Left hindlimb (tissue), 1 donor: ENCODE data around the gene PPP4R1.
"Not testable (repeated sequence)": the region's sequence is repeated elsewhere in the genome, so short reads cannot be mapped to it uniquely, and the experiment has no call there.

Experiments used
- DNase-seq: peaks from one replicate; pipeline ENCODE4 v3.0.0-alpha.2; 2018

The PPP4R1 gene

DNA sequence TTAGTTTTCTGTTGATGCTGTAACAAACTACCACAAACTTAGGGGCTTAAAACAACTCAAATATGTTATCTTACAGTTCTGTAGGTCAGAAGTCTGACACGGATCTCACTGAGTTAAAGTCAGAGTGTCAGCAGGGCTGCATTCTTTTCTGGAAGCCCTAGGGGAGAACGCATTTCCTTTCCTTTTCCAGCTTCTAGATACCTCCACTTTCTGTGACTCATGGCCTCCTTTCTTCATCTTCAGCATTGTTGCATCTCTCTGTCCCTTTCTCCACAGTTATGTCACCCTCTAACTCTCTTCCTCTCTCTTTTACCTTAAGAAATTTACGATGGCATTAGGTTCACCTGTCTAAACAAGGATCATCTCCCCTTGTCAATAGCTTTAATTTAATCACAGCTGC lies 13.3 kb upstream of the PPP4R1 start:
- DNase-seq: no peak

DNA sequence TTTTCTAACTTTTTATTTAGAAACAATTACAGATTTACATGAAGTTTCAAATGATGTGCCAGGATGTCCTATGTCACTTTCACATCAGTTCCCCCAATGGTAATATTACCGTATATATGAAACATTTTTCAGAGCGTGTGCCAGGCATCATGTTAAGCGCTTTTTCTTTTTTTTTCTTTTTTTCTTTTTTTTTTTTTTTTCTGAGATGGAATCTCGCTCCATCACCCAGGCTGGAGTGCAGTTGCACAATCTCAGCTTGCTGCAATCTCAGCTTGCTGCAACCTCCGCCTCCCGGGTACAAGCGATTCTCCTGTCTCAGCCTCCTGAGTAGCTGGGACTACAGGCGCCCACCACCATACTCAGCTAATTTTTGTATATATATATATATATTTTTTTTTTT lies 5.6 kb upstream of the PPP4R1 start:
- DNase-seq: no peak

DNA sequence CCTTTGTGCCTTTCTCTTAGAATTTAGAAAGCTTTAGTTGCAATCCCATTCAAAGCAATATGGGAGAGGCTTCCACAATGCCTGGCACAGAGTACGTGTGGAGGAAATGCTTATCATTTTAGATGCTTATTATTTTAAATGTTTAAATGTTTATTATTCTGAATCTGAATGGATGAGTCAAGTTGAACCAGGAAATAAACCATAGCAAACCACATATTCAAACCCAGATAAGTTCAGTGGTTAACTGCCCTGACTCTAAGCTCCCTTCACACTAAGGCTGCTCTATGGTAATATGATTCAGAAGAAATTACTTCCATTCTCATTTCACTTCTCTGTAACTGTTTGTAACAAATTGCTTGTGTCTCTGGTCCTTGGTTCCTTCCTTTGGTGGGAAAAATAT lies 5.2 kb upstream of the PPP4R1 start:
- no peak for DNase-seq

DNA sequence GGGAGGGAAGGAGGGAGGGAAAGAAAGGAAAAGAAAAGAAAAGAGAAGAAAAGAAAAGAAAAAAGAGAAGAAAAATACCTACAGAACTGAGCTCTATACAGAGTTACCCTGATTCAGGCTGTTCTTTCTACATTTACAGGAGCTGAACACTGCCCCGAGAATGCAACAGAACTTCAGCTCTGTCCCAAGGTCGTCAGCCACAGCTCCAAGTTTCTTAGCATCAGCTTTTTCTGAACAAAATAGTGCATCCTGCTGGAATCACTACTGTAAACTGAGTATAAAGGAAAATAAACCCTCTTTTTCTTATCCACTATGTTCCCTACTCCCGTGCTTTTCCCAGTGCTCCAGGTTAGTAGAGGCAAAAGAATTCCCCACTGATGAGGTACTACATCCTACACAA lies 4.7 kb upstream of the PPP4R1 start:
- DNase-seq: no peak

DNA sequence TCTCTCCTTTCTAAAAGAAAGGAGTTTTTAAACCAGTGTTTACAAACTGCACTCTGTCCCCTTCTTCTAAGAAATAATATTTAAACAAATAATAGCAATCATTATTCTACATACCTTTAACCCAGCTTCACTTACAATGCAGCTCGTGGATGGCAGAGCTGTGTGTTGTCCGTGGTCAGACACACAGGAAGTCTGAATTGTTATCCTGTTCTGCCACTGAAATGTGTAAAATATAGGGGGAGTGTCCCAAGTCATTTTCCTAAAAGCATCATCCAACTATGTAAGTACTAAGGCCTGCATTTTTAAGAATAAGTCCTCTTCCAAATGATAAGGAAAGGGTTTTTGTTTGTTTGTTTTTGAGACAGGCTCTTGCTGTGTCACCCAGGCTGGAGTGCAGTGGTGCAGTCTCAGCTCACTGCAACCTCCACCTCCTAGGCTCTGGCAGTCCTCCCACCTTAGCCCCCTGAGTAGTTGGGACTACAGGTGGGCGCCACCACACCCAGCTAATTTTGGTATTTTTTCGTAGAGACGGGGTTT lies 2.7 kb upstream of the PPP4R1 start:
- DNase-seq: no peak

DNA sequence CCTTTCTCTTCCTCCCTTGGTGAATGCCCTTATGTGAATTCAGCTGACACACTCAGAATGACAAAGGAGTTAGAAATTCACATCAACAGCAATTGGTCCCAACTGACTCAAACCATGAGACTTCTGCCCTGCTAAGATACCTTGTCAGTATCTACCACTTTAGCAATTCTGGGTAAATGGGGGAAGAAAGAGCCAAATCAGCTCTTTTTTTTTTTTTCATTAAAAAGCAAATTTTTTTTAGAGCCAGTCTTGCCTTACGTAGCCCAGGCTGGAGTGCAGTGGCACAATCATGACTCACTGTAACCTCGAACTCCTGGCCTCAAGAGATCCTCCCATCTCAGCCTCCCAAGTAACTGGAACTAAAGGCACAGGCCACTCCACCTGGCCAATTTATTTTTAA lies 1.7 kb upstream of the PPP4R1 start:
- DNase-seq: no peak

DNA sequence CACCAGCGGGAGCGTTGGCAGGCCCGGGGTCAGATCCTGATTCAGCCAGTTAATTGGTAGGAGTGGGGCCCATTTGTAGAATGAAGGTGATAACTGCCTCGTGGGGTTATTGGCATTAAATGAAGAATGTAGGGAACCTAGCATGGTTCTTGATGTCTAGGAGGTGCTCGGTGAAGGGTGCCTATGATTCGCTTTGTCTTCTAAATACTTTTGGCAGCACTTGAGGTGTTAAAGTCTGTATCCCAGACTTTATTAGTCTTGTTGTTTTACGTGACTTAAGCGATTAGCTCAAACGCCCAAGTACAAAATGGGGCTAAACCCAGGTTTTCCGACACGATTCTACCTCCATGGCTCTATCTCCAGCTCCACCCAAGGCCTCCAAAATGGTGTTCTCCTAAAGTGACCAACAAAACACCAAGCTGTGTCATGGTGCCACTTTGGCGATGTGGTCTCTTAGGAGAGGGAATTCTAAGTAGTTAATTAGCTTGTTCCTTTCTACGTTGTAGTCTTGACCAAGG lies 980 bp upstream of the PPP4R1 start:
- no peak for DNase-seq

DNA sequence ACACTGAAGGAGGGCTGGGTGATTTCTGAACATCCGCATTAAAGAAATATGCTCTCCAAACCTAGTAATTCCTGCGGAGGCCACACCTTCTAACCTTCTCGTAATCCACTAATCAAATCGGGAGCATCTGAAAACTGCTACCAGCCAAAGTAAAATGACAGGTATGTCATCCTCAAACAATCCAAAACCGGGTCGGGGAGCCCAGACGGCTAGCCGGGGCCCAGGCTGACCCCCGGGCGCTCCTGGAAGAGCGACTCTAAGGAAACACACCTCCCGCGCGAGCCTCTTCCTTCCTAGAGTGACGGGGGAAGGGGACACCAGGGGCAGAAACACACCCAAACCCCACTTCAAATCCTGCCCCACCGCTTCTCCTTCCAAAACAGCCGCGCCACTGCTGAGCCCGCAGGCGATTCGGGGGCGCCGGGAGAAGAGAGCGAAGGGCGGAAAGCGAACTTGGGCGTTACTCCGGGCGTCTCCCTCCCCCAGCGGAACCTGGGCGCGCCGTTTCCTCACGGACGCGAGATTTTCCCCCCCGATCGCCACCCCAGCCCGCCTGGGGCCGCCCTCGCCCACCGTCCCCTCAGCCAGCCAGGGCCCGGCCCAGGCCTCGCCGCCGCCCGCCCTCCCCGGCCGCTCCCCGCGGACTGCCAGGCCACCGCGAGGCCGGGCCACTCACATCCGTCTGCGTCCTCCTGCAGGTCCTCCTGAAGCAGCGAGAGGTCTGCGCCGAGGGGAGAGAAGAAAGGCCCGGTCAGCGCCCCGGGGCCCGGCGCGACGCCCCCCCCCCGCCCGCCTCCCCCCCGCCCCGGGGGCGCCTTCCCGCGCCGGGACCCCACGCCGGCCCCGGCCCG lies 584 bp downstream of the PPP4R1 start:
- DNase-seq: peak; percentile 76

DNA sequence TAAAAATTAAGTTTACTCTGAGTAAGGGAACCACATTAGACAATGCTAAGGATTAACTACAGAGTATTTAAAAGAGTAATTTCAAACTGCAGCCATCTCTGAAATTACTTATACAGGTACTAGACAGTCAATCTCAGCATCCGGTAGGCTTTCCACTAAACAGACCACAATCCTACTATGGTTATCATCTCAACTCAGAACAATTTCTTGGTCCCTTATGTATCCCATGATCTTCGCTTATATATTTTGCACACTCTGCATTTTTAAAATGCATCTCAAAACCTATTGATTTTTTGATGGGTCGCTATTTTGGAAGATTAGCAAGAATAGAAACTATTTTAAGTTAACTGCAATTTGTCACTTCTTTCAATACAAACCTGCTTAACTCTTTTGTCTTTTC lies 1.4 kb downstream of the PPP4R1 start:
- no peak for DNase-seq

DNA sequence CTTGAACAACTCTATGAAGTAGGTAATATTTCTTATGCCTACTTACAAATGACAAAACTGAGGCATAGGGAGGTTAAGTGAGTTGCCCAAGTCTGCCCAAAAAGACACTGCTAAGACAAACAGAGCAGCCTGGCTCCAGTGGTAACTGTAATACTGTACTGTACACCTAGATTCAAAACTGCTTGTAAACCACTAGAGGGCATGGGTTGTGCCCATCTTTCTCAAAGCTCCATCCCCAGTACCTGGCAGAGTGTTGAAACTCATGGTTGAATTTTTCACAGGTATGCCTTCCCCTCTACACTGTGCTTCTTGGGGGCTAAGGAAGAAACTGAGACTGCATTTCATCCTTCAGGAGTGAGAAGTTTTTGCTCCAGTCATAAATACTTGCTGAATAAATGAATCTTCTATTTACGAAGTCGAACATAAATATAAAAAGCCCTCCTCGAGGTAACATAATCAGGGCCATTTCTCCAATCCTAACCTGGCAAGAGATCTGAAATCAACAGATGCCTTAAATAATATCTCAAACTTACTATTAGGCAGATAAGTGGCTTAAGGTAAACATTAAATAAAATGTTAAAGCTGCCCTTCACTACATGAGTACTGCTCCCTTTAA lies 2.0 kb downstream of the PPP4R1 start:
- no peak for DNase-seq

DNA sequence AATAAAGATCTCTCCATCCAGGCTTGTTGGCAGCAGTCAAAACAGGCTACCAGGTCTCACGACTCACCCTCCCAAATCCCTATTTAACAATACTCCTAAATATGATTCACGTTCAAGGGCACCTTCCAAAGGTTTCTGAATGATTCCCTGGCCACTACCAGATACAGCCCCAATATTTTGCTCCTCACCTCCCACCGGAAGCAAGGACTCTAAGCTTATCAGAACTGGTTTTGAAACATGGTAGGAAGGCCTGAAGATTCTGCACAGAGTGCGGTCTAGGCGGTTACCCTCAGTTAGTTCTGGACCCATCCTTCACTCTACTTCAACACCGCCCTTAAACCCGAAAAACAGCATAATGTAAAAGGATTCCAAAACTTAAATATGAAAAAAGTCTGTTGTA lies 5.2 kb downstream of the PPP4R1 start:
- DNase-seq: no peak

DNA sequence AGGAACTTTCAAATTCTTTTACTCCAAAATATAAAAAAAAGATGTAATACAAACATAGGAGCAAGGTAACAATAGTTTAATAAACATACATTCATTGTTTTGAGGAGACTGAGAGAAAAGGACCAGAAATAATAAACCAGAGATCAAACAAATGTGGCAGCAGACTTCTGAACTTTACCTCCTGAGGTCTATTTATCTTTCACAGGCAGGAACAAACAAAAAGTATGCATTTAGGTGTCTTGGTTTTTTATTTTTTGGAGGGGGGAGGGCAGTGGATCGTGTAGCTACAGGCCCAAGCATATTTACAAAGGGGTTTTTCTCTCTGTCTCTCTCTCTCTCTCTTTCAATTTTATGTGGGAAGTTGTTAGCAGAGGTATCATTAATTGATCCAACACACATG lies 5.6 kb downstream of the PPP4R1 start:
- DNase-seq: no peak

DNA sequence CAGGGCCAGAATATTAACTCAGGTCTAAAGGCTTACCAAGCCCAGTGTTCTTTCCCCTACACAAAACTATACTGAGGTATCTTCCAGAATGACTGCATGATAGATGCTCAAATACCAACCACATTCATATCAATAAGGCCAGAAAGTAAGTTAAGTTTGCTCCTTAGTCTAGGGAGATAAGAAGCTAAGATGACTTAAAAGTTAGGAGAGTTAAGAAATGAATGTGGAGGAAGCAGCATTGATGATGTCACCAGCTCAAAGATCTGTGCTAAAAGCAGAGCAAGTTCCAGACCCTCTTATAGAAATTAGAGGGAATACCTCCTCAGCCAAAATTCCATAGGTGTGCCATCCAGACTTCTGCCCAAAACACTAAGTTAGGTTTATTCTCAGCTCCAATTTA lies 6.1 kb downstream of the PPP4R1 start:
- no peak for DNase-seq

DNA sequence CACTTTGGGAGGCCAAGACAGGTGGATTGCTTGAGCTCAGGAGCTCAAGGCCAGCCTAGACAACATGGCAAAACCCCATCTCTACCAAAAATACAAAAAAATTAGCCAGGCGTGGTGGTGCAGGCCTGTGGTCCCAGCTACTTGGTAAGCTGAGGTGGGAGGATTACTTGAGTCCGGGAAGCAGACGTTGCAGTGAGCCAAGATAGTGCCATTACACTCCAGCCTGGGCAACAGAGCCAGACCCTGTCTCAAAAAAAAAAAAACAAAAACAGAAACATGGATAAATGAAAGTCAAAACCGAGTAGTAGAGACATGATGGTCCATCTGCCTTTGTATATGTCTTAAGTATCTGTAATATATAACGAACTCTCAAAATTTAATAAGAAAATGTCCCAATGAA lies 7.2 kb downstream of the PPP4R1 start:
- DNase-seq: not testable (repeated sequence)

DNA sequence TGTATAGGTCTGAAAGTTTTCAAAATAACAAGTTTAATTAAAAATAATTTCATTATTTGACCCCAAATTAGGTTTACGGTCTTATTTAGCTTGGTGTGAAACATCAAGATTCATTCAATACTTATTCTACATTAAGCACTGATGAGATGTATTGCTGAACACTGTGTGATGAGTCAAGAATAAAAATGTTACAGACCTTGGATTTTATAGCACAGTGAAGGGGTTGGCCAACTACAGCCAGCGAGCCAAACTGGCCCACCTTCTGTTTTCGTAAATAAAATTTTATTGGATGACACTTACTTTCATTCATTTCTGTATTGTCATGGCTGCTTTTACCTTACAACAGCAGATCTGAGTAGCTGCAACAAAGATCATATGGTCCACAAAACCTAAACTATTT lies 8.3 kb downstream of the PPP4R1 start:
- no peak for DNase-seq

DNA sequence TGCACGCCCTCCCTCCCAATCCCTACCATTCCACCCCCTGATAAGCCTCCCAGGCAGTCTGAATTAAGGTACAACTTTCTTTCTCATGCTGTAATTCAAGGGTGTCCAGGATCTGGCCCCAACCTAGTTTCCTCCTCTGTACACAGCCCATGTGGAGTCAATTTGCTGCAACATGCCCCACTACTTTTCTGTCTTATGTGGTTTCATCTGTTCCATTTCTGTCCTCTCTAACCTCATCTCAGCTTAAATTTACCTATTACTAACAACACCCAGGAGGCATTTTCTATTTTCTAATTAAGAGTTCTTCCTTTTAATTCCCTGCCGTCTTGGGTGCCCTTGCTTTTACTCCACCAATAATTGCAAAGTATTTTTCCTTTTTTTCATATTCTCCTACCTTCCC lies 10.0 kb downstream of the PPP4R1 start:
- DNase-seq: no peak

DNA sequence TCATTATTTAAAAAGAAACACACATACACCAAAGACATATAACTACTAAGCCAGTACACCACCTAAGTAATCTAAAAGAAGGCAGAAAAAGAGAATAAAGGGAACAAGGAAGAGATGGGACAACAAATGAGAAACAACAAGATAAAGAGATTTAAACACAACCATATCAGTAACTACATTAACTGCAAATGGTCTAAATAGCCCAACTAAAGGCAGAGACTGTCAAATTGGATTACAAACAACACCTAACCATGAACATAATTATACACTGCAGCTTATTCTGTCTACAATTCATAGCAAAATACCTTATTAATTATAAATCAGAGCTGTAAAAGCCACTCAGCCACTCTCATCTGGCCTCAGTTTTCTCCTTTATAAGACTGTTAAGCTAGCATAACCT lies 15.0 kb downstream of the PPP4R1 start:
- DNase-seq: no peak

DNA sequence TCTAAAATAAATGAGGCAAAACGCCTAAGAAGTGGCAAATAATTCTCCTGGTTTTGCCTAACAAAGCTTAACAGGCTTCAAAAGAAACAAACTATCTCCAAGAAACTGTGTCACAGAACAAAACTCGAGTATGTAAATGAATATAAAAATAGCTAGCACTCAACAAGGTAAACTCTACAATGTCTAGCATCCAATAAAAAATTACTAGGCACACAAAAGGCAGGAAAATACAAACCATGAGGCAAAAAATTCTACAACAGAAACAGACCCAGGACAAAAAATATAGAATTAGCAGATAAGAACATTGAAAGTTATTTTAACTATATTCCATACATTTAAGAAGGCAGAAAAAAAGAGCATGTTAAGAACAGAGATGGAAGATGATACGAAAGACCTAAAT lies 16.8 kb downstream of the PPP4R1 start:
- DNase-seq: no peak

DNA sequence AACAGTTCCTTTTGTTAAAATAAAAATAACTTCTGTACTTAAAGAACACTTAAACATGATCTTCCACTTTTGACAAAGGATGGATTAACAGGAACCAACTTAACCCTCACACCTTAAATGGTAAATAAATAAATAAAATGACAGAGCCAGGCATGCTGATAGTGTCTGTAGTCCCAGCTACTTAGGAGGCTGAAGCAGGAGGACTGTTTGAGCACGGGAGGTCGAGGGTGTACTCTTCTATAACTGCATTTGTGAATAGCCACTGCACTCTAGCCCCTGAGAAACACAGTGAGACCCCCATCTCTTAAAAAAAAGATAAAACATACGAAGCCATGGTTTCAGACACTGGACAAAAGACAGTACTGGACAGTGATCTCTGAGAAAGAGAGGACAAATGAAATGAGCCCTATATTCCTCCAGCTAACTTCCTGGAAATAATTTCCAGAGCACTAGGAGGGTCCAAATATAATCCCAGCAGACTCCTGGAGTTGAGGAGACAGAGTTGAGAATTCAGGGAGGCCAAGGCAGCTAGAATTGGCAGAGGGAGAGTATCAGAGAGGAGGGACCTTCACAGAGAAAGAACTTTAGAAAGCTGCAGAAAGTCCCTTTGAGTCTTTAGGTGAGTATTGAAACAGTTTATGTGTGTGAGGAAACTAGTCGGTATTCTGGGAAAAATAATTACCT lies 17.4 kb downstream of the PPP4R1 start:
- DNase-seq: no peak

DNA sequence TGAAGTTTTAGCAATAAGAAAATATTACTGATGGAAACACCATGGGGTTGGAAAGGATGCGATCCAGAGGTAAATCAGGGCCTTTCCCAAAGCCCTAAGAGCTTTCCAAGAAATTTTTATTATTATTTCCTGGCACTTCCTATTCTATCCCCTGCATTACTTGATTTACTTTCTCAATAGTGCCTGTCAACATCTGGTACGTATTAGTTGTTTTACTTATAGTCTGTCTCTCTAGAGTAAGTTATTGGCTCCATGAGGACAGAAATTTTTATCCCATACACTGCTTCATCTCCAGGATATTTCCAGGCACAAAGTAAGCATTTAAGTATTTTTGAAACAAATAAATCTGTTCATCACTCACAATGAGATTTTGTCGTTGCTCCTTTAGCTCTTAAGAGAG lies 18.1 kb downstream of the PPP4R1 start:
- DNase-seq: no peak

DNA sequence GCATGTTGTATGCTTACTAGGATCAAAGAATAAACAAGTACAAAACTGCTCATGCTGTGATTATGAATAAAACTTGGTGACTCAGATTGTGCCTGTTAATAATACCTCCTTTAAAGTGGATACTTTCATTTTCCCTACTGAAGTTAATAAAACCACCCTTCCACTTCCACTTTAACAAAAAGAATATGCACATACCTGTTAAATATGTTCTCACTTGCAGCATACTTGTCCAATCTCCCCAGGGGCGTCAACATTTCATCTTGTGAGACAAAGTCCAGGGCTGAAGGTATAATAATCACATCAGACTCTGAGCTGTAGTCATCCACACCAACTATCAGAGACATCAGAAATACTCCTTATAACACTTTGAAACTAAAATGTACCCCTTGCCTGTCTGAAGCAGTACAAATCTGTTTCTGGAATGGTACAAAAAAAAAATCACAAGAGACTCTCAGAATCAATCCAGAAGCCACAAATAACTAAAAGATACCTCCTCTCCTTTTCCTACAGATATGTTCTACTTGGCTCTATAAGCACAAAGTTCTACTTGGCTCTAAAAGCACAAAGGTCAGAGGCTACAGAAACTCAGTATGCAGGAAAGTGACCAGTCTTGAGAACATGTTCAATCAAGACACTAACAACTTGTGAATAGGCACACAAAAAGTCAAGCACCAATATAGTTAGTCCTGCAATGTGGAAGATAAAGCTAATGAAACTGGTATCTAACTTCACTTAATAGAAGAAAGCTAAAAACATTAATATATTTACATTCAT lies 19.3 kb downstream of the PPP4R1 start:
- no peak for DNase-seq

DNA sequence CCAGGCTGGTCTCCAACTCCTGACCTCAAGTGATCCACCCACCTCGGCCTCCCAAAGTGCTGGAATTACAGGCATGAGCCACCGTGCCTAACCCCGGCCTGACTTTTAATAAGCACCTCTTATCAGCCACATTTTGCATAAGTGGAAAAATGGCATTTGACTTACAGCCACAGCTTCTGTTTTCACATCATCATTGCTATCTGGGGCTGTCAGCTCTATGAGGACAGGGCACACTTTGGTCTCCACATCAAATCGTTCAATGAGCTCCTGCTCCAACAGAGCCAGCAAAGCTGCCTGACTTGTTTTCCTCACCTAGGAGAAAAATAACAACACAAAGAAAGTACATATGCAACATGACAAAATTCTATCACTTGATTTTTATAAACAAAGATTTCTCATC lies 26.4 kb downstream of the PPP4R1 start:
- no peak for DNase-seq

DNA sequence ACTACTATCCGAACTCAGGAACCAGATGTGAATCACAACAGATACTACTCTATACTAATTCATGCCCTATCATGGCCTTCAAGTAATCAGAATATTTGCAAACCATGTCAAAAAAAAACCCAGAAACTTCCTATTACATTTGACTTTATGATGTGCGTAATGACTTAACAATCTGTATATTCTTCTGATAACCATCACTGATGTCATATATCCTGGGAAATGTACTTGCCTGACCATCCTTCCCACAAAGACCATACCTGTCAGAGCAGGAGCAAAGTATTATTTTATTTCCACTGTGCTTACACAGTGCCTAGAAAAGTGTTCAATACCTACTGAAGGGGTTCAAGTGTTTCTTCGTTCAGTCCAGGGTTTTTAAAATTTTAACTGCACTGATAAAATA lies 27.5 kb downstream of the PPP4R1 start:
- no peak for DNase-seq
